GM12873 (cell line): ENCODE measurements around the gene DUSP16.

Source experiments
- TF ChIP-seq, protein P1 (sequence below): IDR thresholded peaks from 2 replicates; pipeline ENCODE4 v1.5.1; 2012; ENCODE audit warnings: low read depth, mild to moderate bottlenecking, moderate library complexity, low read length, control low read depth; ENCODE audit not compliant: insufficient read depth; ENCODE audit errors: missing control alignments

The DUSP16 gene

DNA sequence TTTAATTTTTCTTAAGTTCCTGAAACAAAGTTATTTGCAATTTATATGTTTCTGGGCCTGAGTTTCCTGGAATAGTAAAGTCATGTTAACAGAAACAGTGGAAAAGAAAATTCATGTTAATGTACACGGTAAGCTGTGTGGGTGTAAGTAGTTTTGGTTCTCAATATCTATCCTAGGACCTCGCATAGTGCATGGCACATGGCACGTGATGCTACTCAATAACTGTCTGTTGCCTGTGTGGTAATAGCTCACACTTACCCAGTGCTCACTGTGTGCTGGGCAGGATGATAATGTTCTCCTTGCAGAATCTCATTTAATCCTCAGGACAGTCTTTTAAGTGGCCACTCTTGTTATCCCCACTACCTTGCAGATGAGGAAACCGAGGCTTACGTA is 100.7 kb downstream of the DUSP16 start:
- TF ChIP-seq, protein P1, sequence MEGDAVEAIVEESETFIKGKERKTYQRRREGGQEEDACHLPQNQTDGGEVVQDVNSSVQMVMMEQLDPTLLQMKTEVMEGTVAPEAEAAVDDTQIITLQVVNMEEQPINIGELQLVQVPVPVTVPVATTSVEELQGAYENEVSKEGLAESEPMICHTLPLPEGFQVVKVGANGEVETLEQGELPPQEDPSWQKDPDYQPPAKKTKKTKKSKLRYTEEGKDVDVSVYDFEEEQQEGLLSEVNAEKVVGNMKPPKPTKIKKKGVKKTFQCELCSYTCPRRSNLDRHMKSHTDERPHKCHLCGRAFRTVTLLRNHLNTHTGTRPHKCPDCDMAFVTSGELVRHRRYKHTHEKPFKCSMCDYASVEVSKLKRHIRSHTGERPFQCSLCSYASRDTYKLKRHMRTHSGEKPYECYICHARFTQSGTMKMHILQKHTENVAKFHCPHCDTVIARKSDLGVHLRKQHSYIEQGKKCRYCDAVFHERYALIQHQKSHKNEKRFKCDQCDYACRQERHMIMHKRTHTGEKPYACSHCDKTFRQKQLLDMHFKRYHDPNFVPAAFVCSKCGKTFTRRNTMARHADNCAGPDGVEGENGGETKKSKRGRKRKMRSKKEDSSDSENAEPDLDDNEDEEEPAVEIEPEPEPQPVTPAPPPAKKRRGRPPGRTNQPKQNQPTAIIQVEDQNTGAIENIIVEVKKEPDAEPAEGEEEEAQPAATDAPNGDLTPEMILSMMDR, result no peak

DNA sequence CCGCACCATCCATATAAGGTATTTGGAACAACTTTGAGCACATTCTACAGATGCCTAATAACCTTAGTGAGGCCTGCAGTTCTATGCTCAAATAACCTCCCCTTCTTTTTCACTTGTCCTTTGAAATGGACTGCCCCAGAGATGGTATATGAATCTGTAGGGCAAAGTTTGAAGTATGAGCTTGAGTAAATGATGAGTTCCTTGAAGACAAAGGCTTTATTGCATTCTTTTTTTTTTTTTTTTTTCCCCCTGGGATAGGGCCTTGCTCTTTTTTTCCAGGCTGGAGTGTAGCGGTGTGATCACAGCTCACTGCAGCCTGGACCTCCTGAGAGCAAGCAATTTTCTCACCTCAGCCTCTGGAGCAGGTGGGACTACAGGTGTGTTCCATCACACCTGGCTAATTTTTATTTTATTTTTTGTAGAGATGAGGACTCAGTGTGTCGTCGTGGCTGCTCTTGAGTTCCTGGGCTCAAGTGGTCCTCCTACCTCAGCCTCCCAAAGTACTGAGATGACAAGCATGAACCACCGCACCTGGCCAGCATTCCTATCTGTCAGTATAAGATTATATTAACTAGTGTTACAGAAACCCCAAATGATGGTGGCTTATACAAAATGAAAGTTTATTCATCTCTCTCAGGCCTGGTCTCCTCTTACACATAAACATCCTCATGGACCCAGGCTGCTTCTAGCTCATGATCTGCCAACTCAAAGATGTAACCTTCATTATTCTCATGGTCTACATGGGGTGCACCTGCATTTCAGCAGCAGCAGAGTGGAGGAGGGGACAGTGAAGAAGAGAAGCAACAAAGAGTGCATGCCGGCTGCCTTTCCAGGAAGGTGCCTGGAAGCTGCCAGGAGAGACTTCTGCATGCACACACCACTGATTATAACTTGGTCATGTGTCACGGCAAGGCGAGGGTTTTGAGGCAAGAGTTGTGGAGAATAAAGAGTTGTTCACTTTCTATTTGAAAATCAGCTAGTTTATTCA is 101.4 kb downstream of the DUSP16 start:
- TF ChIP-seq, protein P1, result no peak

GRCh38 chr12:12456637-12457036 is 106.0 kb downstream of the DUSP16 start:
- TF ChIP-seq, protein P1, result no peak

DNA sequence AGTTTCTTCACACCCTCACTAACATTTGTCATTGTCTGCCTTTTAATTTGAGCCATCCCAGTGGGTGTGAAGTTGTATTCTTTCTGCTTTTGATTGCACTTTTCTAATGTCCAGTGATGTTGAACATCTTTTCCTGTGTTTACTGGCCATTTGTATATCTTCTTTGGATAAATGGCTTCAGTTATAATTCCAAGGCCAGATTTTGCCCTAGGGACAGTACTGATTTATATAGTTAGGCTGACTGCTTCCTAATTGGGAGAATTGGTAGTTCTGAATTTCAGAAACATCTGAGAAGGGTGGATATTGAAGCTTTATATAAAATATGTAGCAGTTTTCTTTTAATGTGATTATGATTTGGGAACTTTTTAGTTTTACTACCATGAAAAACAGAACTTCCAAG is 108.3 kb downstream of the DUSP16 start:
- TF ChIP-seq, protein P1, result no peak

- TF ChIP-seq, protein P1, result no peak
Observed at GRCh38 chr12:12453635-12454034, 109.0 kb downstream of the DUSP16 start.

DNA sequence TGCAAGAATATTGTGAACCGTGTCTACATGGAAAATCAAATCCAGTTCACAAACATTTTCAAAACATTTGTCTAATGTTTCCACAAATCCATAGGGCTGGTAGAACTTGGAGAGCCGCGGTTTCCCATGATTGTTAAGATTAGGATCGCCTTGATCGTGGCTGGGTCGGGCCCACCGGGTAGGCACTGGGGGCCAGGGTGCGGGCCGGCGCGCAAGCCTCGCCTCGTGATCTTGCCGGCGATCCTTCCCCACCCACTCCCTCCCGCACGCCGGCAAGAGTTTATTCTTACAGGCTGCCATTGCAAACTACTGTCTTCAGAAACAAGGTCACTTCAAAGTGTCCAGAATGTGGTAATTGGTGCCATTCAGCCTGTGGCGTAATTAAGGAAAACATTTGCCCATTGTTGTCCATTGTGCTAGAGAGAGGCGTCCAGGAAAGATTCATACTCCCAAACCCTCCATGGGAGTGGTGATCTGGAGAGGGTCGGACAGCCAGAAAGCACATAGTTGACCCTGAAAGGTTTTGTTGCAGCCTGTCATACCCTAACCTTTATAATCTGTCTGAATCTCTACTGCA is 110.2 kb downstream of the DUSP16 start:
- TF ChIP-seq, protein P1, result no peak

- TF ChIP-seq, protein P1, result no peak
Observed at GRCh38 chr12:12451098-12451497, 111.6 kb downstream of the DUSP16 start.
